BLaER1 treated with 17β-estradiol and CSF1 and Interleukin-3, amounts not matched to agents 10 nM and 100 nM (cell line): ENCODE measurements around the gene NUDT4.
"Not testable (repeated sequence)": the region's sequence is repeated elsewhere in the genome, so short reads cannot be mapped to it uniquely, and the experiment has no call there.

Experiments
- H3K27ac ChIP-seq, 11 experiments: shearing (Covaris generic); formaldehyde crosslinking; 2 replicates each; pipeline ENCODE4 v1.8.1; 2022
- H3K27me3 ChIP-seq, 11 experiments: shearing (Covaris generic); formaldehyde crosslinking; 2 replicates each; pipeline ENCODE4 v1.8.1; 2022
- H3K36me3 ChIP-seq, 11 experiments: shearing (Covaris generic); formaldehyde crosslinking; 2 replicates each; pipeline ENCODE4 v1.8.1; 2022
- H3K4me1 ChIP-seq, 10 experiments: shearing (Covaris generic); formaldehyde crosslinking; 2 replicates each; pipeline ENCODE4 v1.8.1; 2022
- H3K4me2 ChIP-seq, 11 experiments: shearing (Covaris generic); formaldehyde crosslinking; 2 replicates each; pipeline ENCODE4 v1.8.1; 2022
- H3K4me3 ChIP-seq, 10 experiments: shearing (Covaris generic); formaldehyde crosslinking; 2 replicates each; pipeline ENCODE4 v1.8.1; 2022
- H3K9ac ChIP-seq, 11 experiments: shearing (Covaris generic); formaldehyde crosslinking; 2 replicates each; pipeline ENCODE4 v1.8.1; 2022
- H3K9me3 ChIP-seq, 11 experiments: shearing (Covaris generic); formaldehyde crosslinking; replicated peaks in 1 of 11; 2 replicates each; pipeline ENCODE4 v1.8.1; 2022
- H4K20me1 ChIP-seq, 11 experiments: shearing (Covaris generic); formaldehyde crosslinking; 2 replicates each; pipeline ENCODE4 v1.8.1; 2022
- Cebpa-rat ChIP-seq, 11 experiments: shearing (Covaris generic); IDR thresholded peaks; 2 replicates each; pipeline ENCODE4 v1.8.1; 2022

NUDT4 gene

GRCh38 chr12:93376436-93377251, 1.1 kb upstream of the NUDT4 start:
- H3K9me3 ChIP-seq: no peaks in the 10 kb centered on the region
- peaks cover 13 to 32% (median 25%) of the 10 kb centered on the region in 11 experiments; a peak in 21 of 22 replicates for H4K20me1 ChIP-seq
- no peak overlapping the region; a peak in 1 of 20 replicates for H3K4me3 ChIP-seq
- H3K9ac ChIP-seq: no peak overlapping the region
- H3K27me3 ChIP-seq: no peaks in the 10 kb centered on the region
- peak overlapping the region; percentile 73 to 98 (median 83) for H3K4me2 ChIP-seq
- TF ChIP-seq Cebpa-rat (IDR thresholded peaks at IDR 0.05): peak in 4 of 11 experiments; percentile 10 to 62 (median 24); a peak in 2 of 22 replicates
- peaks cover 20 to 42% (median 27%) of the 10 kb centered on the region in 10 experiments for H3K4me1 ChIP-seq
- no peak overlapping the region for H3K27ac ChIP-seq
- peaks cover 0 to 7% (median 0%) of the 10 kb centered on the region in 11 experiments; a peak in 2 of 22 replicates for H3K36me3 ChIP-seq

- peak overlapping the region; percentile 84 to 96 (median 94) for H3K9ac ChIP-seq
- peak overlapping the region; percentile 82 to 97 (median 92) for H3K27ac ChIP-seq
- peaks cover 25 to 57% (median 35%) of the 10 kb centered on the region in 10 experiments for H3K4me1 ChIP-seq
- H3K4me2 ChIP-seq: peak overlapping the region; percentile 81 to 98 (median 89)
- H3K4me3 ChIP-seq: peak overlapping the region; percentile 71 to 95 (median 84)
- H3K9me3 ChIP-seq, H3K27me3 ChIP-seq: not testable (repeated sequence)
- peaks cover 0 to 24% (median 11%) of the 10 kb centered on the region in 11 experiments; a peak in 15 of 22 replicates for H3K36me3 ChIP-seq
- H4K20me1 ChIP-seq: peaks cover 24 to 48% (median 42%) of the 10 kb centered on the region in 11 experiments; a peak in 21 of 22 replicates
Measured at GRCh38 chr12:93378196-93378997, 672 bp downstream of the NUDT4 start.

GRCh38 chr12:93378998-93379325, 1.2 kb downstream of the NUDT4 start:
- Histone ChIP-seq H3K9me3 (peaks cover 0 to 6% (median 0%) of the 10 kb centered on the region in 11 experiments; a peak in 4 of 22 replicates), H4K20me1 (peaks cover 24 to 54% (median 48%) of the 10 kb centered on the region in 11 experiments; a peak in 21 of 22 replicates), H3K4me1 (peaks cover 31 to 63% (median 40%) of the 10 kb centered on the region in 10 experiments), H3K36me3 (peaks cover 4 to 30% (median 16%) of the 10 kb centered on the region in 11 experiments; a peak in 19 of 22 replicates), H3K27me3 (no peaks in the 10 kb centered on the region), H3K4me3 (peak overlapping the region; percentile 71 to 95 (median 84)), H3K27ac (peak overlapping the region; percentile 82 to 97 (median 92)), H3K9ac (peak overlapping the region; percentile 84 to 96 (median 94)), H3K4me2 (peak overlapping the region; percentile 81 to 98 (median 89))
- no peak for TF ChIP-seq Cebpa-rat (IDR thresholded peaks at IDR 0.05)

GRCh38 chr12:93379326-93379980, 1.7 kb downstream of the NUDT4 start:
- H3K36me3 ChIP-seq: peaks cover 4 to 35% (median 21%) of the 10 kb centered on the region in 11 experiments; a peak in 19 of 22 replicates
- H3K27me3 ChIP-seq: no peaks in the 10 kb centered on the region
- H3K4me2 ChIP-seq: peak overlapping the region; percentile 81 to 98 (median 89)
- H3K4me1 ChIP-seq: peaks cover 32 to 63% (median 43%) of the 10 kb centered on the region in 10 experiments
- H3K4me3 ChIP-seq: peak overlapping the region; percentile 71 to 95 (median 84)
- TF ChIP-seq Cebpa-rat (IDR thresholded peaks at IDR 0.05): no peak
- H3K9ac ChIP-seq: peak overlapping the region; percentile 84 to 96 (median 94)
- H3K27ac ChIP-seq: peak overlapping the region; percentile 82 to 97 (median 92)
- peaks cover 24 to 59% (median 53%) of the 10 kb centered on the region in 11 experiments; a peak in 21 of 22 replicates for H4K20me1 ChIP-seq
- peaks cover 0 to 10% (median 0%) of the 10 kb centered on the region in 11 experiments; a peak in 4 of 22 replicates for H3K9me3 ChIP-seq

GRCh38 chr12:93379981-93380361, 2.2 kb downstream of the NUDT4 start:
- TF ChIP-seq Cebpa-rat (IDR thresholded peaks at IDR 0.05): no peak
- H4K20me1 ChIP-seq: peaks cover 24 to 64% (median 58%) of the 10 kb centered on the region in 11 experiments; a peak in 21 of 22 replicates
- H3K9me3 ChIP-seq: peaks cover 0 to 15% (median 0%) of the 10 kb centered on the region in 11 experiments; a peak in 4 of 22 replicates
- H3K9ac ChIP-seq: peak overlapping the region; percentile 84 to 96 (median 94)
- H3K27me3 ChIP-seq: no peaks in the 10 kb centered on the region
- peak overlapping the region; percentile 82 to 97 (median 92); a peak in 18 of 22 replicates for H3K27ac ChIP-seq
- peak overlapping the region; percentile 71 to 95 (median 84) for H3K4me3 ChIP-seq
- H3K36me3 ChIP-seq: peaks cover 4 to 40% (median 27%) of the 10 kb centered on the region in 11 experiments; a peak in 19 of 22 replicates
- peak overlapping the region; percentile 81 to 98 (median 89) for H3K4me2 ChIP-seq
- peaks cover 32 to 63% (median 43%) of the 10 kb centered on the region in 10 experiments for H3K4me1 ChIP-seq

GRCh38 chr12:93380480-93381121, 2.9 kb downstream of the NUDT4 start:
- peak overlapping the region; percentile 71 to 95 (median 84) for H3K4me3 ChIP-seq
- H3K9ac ChIP-seq: peak overlapping the region; percentile 61 to 96 (median 94); a peak in 19 of 22 replicates
- H3K4me2 ChIP-seq: peak overlapping the region; percentile 81 to 98 (median 89)
- H3K4me1 ChIP-seq: peaks cover 32 to 60% (median 43%) of the 10 kb centered on the region in 10 experiments
- peaks cover 24 to 70% (median 58%) of the 10 kb centered on the region in 11 experiments; a peak in 21 of 22 replicates for H4K20me1 ChIP-seq
- H3K27me3 ChIP-seq: no peaks in the 10 kb centered on the region
- H3K9me3 ChIP-seq: peaks cover 0 to 21% (median 0%) of the 10 kb centered on the region in 11 experiments; a peak in 6 of 22 replicates
- peaks cover 4 to 46% (median 33%) of the 10 kb centered on the region in 11 experiments; a peak in 19 of 22 replicates for H3K36me3 ChIP-seq
- peak overlapping the region in 8 of 11 experiments; percentile 23 to 97 (median 89); a peak in 8 of 22 replicates for H3K27ac ChIP-seq
- no peak for TF ChIP-seq Cebpa-rat (IDR thresholded peaks at IDR 0.05)

- peak overlapping the region; percentile 61 to 96 (median 94); a peak in 17 of 22 replicates for H3K9ac ChIP-seq
- peaks cover 32 to 52% (median 42%) of the 10 kb centered on the region in 10 experiments for H3K4me1 ChIP-seq
- peak overlapping the region; percentile 81 to 98 (median 89) for H3K4me2 ChIP-seq
- H4K20me1 ChIP-seq: peaks cover 24 to 78% (median 63%) of the 10 kb centered on the region in 11 experiments; a peak in 21 of 22 replicates
- peaks cover 4 to 54% (median 39%) of the 10 kb centered on the region in 11 experiments; a peak in 20 of 22 replicates for H3K36me3 ChIP-seq
- peak overlapping the region in 9 of 10 experiments; percentile 71 to 95 (median 85); a peak in 14 of 20 replicates for H3K4me3 ChIP-seq
- peaks cover 0 to 21% (median 0%) of the 10 kb centered on the region in 11 experiments; a peak in 6 of 22 replicates for H3K9me3 ChIP-seq
- no peaks in the 10 kb centered on the region for H3K27me3 ChIP-seq
- H3K27ac ChIP-seq: peak overlapping the region in 5 of 11 experiments; percentile 0 to 97 (median 23); a peak in 4 of 22 replicates
- no peak for TF ChIP-seq Cebpa-rat (IDR thresholded peaks at IDR 0.05)
Measured at GRCh38 chr12:93381161-93381975, 3.6 kb downstream of the NUDT4 start.

GRCh38 chr12:93381976-93382437, 4.3 kb downstream of the NUDT4 start:
- Histone ChIP-seq H3K9me3 (peaks cover 0 to 21% (median 0%) of the 10 kb centered on the region in 11 experiments; a peak in 6 of 22 replicates), H3K36me3 (peaks cover 4 to 60% (median 44%) of the 10 kb centered on the region in 11 experiments; a peak in 20 of 22 replicates), H3K4me2 (peak overlapping the region; percentile 81 to 98 (median 89)), H3K9ac (peak overlapping the region in 4 of 11 experiments; percentile 91 to 95 (median 93); a peak in 2 of 22 replicates), H3K4me3 (peak overlapping the region in 1 of 10 experiments; percentile 85; a peak in 1 of 20 replicates), H4K20me1 (peaks cover 24 to 84% (median 70%) of the 10 kb centered on the region in 11 experiments; a peak in 21 of 22 replicates), H3K4me1 (peaks cover 29 to 46% (median 37%) of the 10 kb centered on the region in 10 experiments)
- H3K27me3 ChIP-seq, H3K27ac ChIP-seq: not testable (repeated sequence)
